ENCODE data around the gene AHSG.

GRCh38 chr3:186583831-186584230 lies 29.0 kb upstream of the AHSG start:
- TF ChIP-seq CTCF (IDR thresholded peaks at IDR 0.05; ENCODE audit: low read depth, low read length) (no peak), POLR2A (IDR thresholded peaks at IDR 0.05; ENCODE audit: extremely low read depth, insufficient read length) (no peak)

Data from NB4 (cell line).